SU-DHL-6 (cell line): ENCODE measurements around the gene MAGI3.

Source experiments
- EZH2phosphoT487 ChIP-seq: fragments of 200-600 bp; sonication (generic), shearing (Covaris generic); conservative IDR thresholded peaks from 2 replicates; pipeline ENCODE4 v1.6.1; 2018; ENCODE audit warnings: mild to moderate bottlenecking, antibody characterized with exemption, low read length, moderate library complexity, mixed read lengths
- TF ChIP-seq, protein P1 (sequence below): fragments of 200-600 bp; sonication (generic); IDR thresholded peaks from one replicate; pipeline ENCODE4 v1.5.1; 2017; ENCODE audit warnings: antibody characterized with exemption, mild to moderate bottlenecking, low read length, moderate library complexity; ENCODE audit not compliant: insufficient read depth, poor library complexity, severe bottlenecking

DNA sequence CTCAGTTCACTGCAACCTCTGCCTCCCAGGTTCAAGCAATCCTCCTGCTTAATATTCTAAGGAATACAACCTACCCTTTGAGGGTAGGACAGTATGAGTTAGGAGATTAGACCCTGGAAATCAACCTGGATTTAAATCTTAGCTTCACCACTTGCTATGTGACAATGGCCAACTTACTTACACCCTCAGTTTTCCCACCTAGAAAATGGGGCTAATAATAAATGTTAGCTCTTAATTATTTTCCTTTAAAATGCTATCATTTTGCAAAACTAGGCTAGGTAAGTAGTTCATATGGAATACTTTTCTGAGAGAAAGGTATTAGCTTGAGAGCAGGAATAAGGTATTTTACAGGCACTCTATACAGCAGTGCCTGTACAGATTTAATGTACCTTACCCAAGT is 258.2 kb downstream of the MAGI3 start:
- TF ChIP-seq, protein P1, sequence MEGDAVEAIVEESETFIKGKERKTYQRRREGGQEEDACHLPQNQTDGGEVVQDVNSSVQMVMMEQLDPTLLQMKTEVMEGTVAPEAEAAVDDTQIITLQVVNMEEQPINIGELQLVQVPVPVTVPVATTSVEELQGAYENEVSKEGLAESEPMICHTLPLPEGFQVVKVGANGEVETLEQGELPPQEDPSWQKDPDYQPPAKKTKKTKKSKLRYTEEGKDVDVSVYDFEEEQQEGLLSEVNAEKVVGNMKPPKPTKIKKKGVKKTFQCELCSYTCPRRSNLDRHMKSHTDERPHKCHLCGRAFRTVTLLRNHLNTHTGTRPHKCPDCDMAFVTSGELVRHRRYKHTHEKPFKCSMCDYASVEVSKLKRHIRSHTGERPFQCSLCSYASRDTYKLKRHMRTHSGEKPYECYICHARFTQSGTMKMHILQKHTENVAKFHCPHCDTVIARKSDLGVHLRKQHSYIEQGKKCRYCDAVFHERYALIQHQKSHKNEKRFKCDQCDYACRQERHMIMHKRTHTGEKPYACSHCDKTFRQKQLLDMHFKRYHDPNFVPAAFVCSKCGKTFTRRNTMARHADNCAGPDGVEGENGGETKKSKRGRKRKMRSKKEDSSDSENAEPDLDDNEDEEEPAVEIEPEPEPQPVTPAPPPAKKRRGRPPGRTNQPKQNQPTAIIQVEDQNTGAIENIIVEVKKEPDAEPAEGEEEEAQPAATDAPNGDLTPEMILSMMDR: no peak
- no peak for TF ChIP-seq EZH2phosphoT487
